Gastroesophageal sphincter (tissue), 4 donors: ENCODE measurements around the gene CHMP6. TPM values are rescaled to one million over a fixed set of nuclear protein-coding genes. Genes with fewer than 3 reads are reported as not detected.

Source experiments
- ATAC-seq: fragments of 150-250 bp; one replicate; pipeline ENCODE4 v1.9.1; 2016; ENCODE audit warnings: mild to moderate bottlenecking, moderate library complexity
- H3K27ac ChIP-seq, 4 donors: fragments of 200-600 bp; sonication (generic) in 3 of 4; 1 replicate in 3 of 4; 2 replicates in 1 of 4; pipeline ENCODE4 v1.5.1; 2016 to 2019
- H3K27me3 ChIP-seq: fragments of 200-600 bp; sonication (generic); one replicate; pipeline ENCODE4 v1.5.1; 2019
- H3K36me3 ChIP-seq, 2 donors: fragments of 200-600 bp; sonication (generic); one replicate each; pipeline ENCODE4 v1.5.1; 2019; ENCODE audit warnings: control low read depth in 1 of 2
- H3K4me1 ChIP-seq, 3 donors: fragments of 200-600 bp; sonication (generic); 1 replicate in 2 of 3; 2 replicates in 1 of 3; pipeline ENCODE4 v1.5.1; 2016 to 2019; ENCODE audit warnings: control low read depth in 2 of 3
- H3K4me3 ChIP-seq, 2 donors: fragments of 200-600 bp; sonication (generic); one replicate each; pipeline ENCODE4 v1.5.1; 2019; ENCODE audit warnings: mild to moderate bottlenecking in 1 of 2, moderate library complexity in 1 of 2
- H3K9me3 ChIP-seq, 3 donors: fragments of 200-600 bp; sonication (generic); one replicate each; pipeline ENCODE4 v1.5.1; 2017 to 2019; ENCODE audit warnings: control low read depth in 2 of 3
- CTCF ChIP-seq, 4 experiments: fragments of 200-600 bp in 2 of 4; fragments of 450-650 bp in 2 of 4; sonication (generic) in 1 of 4; IDR thresholded peaks; one replicate each; pipeline ENCODE4 v1.5.1; 2017 to 2019; ENCODE audit warnings: antibody characterized with exemption in 4 of 4, mild to moderate bottlenecking in 2 of 4, moderate library complexity in 2 of 4
- EP300 ChIP-seq: sonication (generic); formaldehyde crosslinking; IDR thresholded peaks from one replicate; pipeline ENCODE4 v1.6.1; 2017; ENCODE audit warnings: antibody characterized with exemption, mild to moderate bottlenecking
- POLR2A ChIP-seq, 2 donors: fragments of 450-650 bp; IDR thresholded peaks; one replicate each; pipeline ENCODE4 v1.6.1; 2017; ENCODE audit warnings: antibody characterized with exemption in 2 of 2, mild to moderate bottlenecking in 2 of 2, moderate library complexity in 1 of 2
- POLR2AphosphoS5 ChIP-seq: sonication (generic); formaldehyde crosslinking; IDR thresholded peaks from one replicate; pipeline ENCODE4 v1.6.1; 2017; ENCODE audit warnings: antibody characterized with exemption
- WGBS, 2 donors: methylation state at CpG; one replicate each; pipeline ENCODE4 v1.1.5; 2018; ENCODE audit warnings: low coverage in 1 of 2; 5-methylcytosine and 5-hydroxymethylcytosine counted together
- total RNA-seq, 4 donors: library from RNA; depleted of rRNA; stranded (reverse); fragments of >200 nt; gene quantifications; one replicate each; pipeline ENCODE4 v1.1.0, GENCODE V29; 2016

The CHMP6 gene
- total RNA-seq, 4 donors from 2014 or later: 17.6 to 26.0 (median 19.0) TPM

GRCh38 chr17:81048827-81049371, 57.3 kb downstream of the CHMP6 start:
- no peaks in the 10 kb centered on the region for H3K36me3 ChIP-seq
- H3K27ac ChIP-seq: peak overlapping the region in 2 of 4 donors; percentile 1 to 81
- H3K4me3 ChIP-seq: no peak overlapping the region
- H3K9me3 ChIP-seq: no peaks in the 10 kb centered on the region
- H3K4me1 ChIP-seq: peaks cover 0 to 97% (median 44%) of the 10 kb centered on the region in 3 donors
- ATAC-seq: no peak
- H3K27me3 ChIP-seq: no peaks in the 10 kb centered on the region
- TF ChIP-seq POLR2A (IDR thresholded peaks at IDR 0.05): no peak
- TF ChIP-seq CTCF (IDR thresholded peaks at IDR 0.05): no peak
- no peak for TF ChIP-seq EP300
- no peak for TF ChIP-seq POLR2AphosphoS5
- WGBS, 2 donors: 80 to 92% methylated on average over 2 of the region's 28 CpGs

GRCh38 chr17:81049372-81049911, 57.8 kb downstream of the CHMP6 start:
- 50 to 59% methylated on average over 4 to 9 of the region's 17 CpGs for WGBS, 2 donors
- Histone ChIP-seq H3K27ac (peak overlapping the region in 3 of 4 donors; percentile 36 to 60 (median 53)), H3K4me3 (peak overlapping the region in 1 of 2 donors; percentile 14), H3K36me3 (peaks cover 0 to 3% of the 10 kb centered on the region in 2 donors), H3K9me3 (no peaks in the 10 kb centered on the region), H3K27me3 (no peaks in the 10 kb centered on the region), H3K4me1 (peaks cover 0 to 91% (median 39%) of the 10 kb centered on the region in 3 donors)
- ATAC-seq: no peak
- no peak for TF ChIP-seq POLR2AphosphoS5
- no peak for TF ChIP-seq CTCF (IDR thresholded peaks at IDR 0.05)

Other genes with a start within 250 kb of the CHMP6 start
- 10 to 100 TPM; 32.7 to 54.9 (median 40.6) TPM for gene BAIAP2, start 43.3 kb downstream of the CHMP6 start, total RNA-seq
- gene PVALEF, start 173.7 kb downstream of the CHMP6 start, total RNA-seq: not detected
- gene AATK, start 174.4 kb downstream of the CHMP6 start, total RNA-seq: 10 to 100 TPM; 14.5 to 28.0 (median 22.1) TPM
- gene CEP131, start 231.1 kb downstream of the CHMP6 start, total RNA-seq: 10 to 100 TPM in 1 of 4 donors, 1 to 10 TPM in 3; 4.4 to 12.0 (median 6.4) TPM
- gene TEPSIN, start 247.2 kb downstream of the CHMP6 start, total RNA-seq: 10 to 100 TPM in 3 of 4 donors, 1 to 10 TPM in 1; 8.0 to 43.0 (median 23.5) TPM
- gene NDUFAF8, start 247.5 kb downstream of the CHMP6 start, total RNA-seq: 10 to 100 TPM; 16.9 to 38.4 (median 22.3) TPM